GM18502 (cell line): ENCODE measurements around the gene SRRM5.
"Not testable (repeated sequence)": the region's sequence is repeated elsewhere in the genome, so short reads cannot be mapped to it uniquely, and the experiment has no call there.

ENCODE experiments used
- ATAC-seq: cut with Tn5 transposase; IDR thresholded peaks from one replicate; pipeline ENCODE4 v1.9.1; 2021; ENCODE audit warnings: mild to moderate bottlenecking; ENCODE audit not compliant: unreplicated experiment, poor library complexity

SRRM5 gene

GRCh38 chr19:43589678-43590077, 22.2 kb upstream of the SRRM5 start:
- no peak for ATAC-seq

DNA sequence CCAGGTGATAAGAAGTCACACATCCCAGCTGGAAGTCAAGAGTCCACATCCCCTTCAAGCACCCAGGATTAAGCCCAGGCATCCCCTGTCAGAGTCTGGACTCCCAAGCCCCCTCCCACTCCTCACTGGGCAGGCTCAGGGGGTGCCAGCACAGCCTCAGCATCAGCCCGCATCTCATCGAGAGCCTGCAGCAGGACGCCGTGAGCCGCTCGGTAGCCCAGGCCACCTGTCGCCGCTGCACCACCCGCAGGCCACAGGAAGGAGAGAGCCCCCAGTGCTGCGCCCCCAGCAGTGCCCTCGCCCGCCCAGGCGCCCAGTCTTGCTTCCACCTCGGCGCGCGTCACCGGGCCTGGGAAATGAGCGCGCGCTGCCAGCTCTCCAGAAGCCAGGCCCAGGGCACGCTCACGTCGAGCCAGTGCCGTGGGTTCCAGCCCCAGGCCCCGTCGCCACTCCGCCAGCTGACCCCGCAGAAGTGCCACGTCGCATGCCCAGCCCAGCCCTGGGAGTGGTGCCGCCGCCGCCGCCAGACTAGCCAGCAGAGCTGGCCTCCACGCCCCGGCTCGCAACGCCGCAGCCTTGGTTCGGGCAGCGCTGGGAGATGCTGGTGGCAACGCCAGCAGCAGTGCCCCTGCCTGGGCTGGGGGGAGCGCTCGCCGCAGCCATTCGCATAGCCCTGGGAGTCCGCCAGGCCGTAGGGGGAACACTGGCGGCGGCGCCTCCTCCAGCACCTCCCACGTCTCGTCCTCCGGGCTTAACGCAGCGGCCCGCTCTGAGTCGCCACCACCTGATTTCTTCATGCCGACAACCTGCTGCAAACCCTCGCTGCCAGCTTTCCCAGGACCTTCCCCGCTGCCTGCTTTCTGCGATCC, 19.8 kb upstream of the SRRM5 start:
- no peak for ATAC-seq

DNA sequence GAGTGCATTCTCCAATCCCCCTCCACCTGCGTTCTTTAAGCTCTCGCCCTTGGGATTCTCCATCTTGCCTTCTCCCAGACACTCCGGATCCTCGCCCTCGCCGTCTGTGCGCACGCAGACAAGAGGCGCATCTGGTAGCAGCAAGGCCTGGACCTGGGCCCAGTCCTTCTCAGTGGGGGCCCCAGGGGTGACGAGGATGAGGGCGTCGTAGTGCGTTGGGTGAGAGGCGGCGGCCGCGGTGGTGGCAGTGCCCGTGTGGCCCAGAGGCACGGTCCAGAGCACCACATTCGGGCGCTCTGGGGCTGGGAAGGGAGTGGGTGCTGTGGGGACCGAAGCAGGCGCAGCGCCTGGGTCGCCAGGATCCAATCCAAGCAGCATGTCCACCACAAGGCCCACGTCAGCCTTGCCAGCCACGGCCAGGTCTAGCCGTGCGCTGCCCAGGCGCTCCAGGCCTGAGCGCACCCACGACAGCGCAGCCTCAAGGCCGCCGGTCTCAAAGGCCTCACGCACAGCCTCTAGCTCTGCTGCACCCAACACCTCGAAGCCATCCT, 19.0 kb upstream of the SRRM5 start:
- ATAC-seq: no peak

DNA sequence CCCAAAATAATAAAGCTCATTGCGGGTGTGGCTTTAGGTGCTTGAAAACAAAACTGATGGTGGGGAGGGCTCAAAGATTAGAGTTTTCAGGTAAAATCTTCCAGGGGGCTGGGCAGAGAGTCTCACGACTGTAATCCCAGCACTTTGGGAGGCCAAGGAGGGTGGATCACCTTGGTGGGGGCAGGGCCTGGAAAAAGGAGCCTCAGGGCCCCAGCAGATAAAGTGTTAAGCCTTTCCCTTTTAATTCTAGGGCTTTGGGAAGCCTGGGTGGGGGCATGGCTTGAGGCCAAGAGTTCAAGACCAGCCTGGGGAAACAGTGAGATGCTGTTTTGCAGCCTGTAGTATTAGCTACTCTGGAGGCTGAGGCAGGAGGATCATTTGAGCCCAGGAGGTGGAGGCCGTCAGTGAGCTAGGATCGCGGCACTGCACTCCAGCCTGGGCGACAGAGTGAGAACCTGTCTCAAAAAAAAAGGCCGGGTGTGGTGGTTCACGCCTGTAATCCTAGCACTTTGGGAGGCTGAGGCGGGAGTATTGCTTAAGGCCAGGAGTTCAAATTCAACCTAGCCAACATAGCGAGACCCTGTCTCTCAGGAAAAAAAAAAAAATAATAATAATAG, 17.7 kb upstream of the SRRM5 start:
- no peak for ATAC-seq

- no peak for ATAC-seq
These were observed 16.9 kb upstream of the SRRM5 start for GRCh38 chr19:43594710-43595604.

GRCh38 chr19:43595605-43595998, 16.3 kb upstream of the SRRM5 start:
- peak; percentile 4 for ATAC-seq

DNA sequence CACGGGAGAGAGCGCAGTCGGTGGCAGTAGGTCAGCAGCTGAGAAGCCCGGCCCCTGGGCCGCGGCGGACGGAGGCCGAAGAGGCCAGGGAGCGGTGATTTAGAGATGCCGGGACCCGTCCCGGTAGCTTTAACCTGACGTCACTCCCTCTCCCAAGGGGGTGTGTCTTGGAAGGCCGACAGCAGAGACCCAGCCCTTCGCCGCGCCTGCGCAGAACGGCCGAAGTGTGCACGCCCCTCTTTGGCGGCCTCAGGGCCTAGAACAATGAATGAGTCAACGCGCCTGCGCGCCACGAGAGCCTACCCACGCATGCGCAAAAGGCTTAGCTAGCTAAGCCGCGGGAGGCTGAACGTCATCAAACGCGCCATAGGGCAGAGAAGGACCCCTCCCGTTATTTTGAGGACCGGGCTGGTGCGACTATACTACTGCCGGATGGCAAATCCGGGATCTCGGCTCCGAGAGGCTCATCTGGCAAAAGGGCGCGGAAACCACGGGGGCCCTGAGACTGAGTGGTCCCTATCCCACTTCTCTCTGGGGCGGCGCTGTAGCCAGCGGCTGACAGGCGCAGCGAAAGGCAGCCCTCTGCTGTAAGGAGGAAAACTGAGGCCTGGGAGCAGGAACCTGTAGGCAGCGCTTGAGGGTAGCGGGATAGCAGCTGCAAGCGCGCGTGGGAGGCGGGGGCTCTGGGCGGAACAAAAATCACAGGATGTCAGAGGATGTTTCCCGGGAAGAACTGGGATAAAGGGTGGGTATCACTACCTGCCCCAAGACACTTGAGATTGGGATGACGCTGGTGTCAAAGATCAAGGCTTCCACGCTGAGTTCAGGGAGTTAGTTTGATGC, 15.7 kb upstream of the SRRM5 start, which contains the start of the genes IRGQ and ZNF576:
TSS of gene IRGQ (minus strand) at position 136 of the 843 bp plus-strand sequence. CDS start 796 bp downstream, outside the sequence.
TSS of gene ZNF576 (plus strand) at position 597 of the 843 bp plus-strand sequence. CDS start 514 bp downstream, outside the sequence.
- ATAC-seq: peak; percentile 75

DNA sequence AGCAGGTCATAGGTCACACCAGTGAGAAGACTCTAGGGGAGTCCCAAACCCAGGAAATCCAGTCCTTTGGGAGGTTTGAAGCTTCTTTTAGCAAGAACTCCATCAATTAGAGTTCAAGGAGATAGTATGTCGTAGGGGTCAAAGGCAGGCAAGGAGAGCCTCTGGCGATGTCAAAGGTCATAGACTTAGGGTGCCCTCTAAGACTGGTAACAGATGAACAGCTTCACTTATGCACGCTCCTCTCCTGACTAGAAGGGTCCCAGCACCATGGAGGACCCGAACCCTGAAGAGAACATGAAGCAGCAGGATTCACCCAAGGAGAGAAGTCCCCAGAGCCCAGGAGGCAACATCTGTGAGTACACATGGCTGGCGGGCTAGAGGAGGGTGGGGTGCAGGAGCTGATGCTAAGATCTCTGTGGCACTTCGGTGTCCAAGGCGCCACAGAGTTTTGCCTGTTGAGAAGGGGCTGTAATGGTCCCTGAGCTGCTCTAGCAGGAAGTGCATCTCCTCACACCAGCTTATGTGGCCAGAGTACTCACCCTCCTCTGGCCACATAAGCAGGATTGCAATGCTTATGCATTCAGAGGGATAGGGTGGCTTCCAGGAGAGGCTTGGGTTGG, 14.9 kb upstream of the SRRM5 start:
- ATAC-seq: no peak

GRCh38 chr19:43597876-43598275, 14.0 kb upstream of the SRRM5 start:
- no peak for ATAC-seq

DNA sequence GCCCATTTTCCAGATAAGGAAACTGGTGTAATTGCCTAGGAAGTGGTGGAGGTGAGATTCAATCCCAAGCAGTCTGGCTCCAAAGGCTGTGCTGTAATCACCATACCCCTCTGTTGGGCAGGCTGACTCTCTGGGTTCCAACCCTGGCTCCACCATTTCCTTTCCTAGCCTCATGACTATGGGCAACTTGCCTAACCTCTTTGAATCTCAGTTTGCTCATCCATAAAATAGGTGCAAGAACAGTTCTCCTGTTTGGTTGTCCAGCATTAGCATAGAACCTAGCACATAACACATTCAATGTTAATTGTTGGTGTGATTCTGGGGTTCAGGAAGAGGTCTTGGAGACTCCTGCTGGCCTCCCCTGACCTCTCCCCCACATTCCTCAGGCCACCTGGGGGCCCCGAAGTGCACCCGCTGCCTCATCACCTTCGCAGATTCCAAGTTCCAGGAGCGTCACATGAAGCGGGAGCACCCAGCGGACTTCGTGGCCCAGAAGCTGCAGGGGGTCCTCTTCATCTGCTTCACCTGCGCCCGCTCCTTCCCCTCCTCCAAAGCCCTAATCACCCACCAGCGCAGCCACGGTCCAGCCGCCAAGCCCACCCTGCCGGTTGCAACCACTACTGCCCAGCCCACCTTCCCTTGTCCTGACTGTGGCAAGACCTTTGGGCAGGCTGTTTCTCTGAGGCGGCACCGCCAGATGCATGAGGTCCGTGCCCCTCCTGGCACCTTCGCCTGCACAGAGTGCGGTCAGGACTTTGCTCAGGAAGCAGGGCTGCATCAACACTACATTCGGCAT, 13.2 kb upstream of the SRRM5 start:
- ATAC-seq: no peak

- no peak for ATAC-seq
These were observed 12.1 kb upstream of the SRRM5 start for GRCh38 chr19:43599635-43600295.

- ATAC-seq: not testable (repeated sequence)
These were observed 11.6 kb upstream of the SRRM5 start for GRCh38 chr19:43600326-43600725.

DNA sequence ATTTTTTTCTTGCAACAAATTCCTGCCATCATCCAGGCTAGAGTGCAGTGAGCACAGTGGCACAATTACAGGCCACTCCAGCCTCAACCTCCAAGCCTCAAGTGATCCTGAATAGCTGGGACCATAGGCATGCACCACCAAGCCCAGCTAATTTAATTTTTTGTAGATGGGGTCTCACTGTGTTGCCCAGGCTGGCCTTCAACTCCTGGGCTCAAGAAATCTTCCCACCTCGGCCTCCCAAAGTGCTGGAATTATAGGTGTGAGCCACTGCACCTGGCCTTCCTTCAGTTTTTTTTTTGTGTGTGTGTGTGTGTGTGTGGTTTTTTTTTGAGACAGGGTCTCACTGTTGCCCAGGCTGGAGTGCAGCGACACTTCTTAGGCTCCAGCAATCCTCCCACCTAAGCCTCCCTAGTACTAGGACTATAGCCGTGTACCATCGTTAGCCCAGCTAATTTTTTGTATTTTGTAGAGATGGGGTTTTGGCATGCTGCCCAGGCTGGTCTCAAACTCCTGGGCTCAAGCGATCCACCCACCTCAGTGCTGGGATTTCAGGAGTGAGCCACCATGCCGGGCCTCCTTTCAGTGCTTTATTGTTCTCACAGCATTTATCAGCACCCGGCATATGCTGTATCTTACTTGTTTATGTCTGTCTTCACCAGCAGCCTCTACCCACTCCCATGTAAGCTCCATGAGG, 5.9 kb upstream of the SRRM5 start:
- no peak for ATAC-seq

- ATAC-seq: no peak
These were observed 5.2 kb upstream of the SRRM5 start for GRCh38 chr19:43606569-43607229.

- ATAC-seq: no peak
These were observed 4.4 kb upstream of the SRRM5 start for GRCh38 chr19:43607238-43608205.
